Measurements from ENCODE around the gene HTR7. TPM values are rescaled to one million over a fixed set of nuclear protein-coding genes. Genes with fewer than 3 reads are reported as not detected.

The HTR7 gene
- total RNA-seq, 1 experiment from 2014 or later = not detected

DNA sequence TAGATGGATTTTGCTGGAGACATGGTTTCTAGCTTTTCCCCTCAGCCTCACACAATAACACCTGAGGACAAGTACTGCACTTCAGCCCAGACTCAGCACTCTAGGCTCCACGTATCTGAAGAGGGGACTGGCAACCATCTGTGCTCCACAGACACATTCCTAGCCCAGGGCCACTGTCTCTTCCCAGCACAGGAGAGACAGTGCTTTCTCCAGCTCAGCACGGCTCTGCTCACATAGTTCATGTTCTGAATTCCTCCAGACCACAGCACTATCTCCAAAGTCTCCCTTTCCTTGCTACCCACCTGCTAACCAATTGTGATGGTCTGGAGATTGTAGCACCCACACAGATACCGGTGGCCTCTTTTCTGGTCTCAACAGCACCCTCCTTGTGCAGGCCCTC, 114.5 kb downstream of the HTR7 start:
- Mint-ChIP-seq H3K4me1 (ENCODE audit: low read depth, unreplicated experiment) (no peaks in the 10 kb centered on the region), H3K27ac (ENCODE audit: unreplicated experiment) (no peak overlapping the region), H3K9me3 (ENCODE audit: unreplicated experiment) (no peaks in the 10 kb centered on the region), H3K36me3 (ENCODE audit: insufficient read depth, unreplicated experiment) (no peaks in the 10 kb centered on the region), H3K4me3 (ENCODE audit: unreplicated experiment) (no peak overlapping the region), H3K27me3 (ENCODE audit: insufficient read depth, unreplicated experiment) (peaks cover 9% of the 10 kb centered on the region)
- intact Hi-C loops (cut with micrococcal nuclease; ENCODE audit: unreplicated experiment) = no loop called here
- Histone ChIP-seq H3K9me3 (no peaks in the 10 kb centered on the region), H3K27me3 (replicated peaks; ENCODE audit: control insufficient read depth, insufficient read depth, low read length) (no peaks in the 10 kb centered on the region), H3K4me3 (ENCODE audit: low read depth, low read length) (no peak overlapping the region), H3K4me1 (no peaks in the 10 kb centered on the region), H3K36me3 (ENCODE audit: control insufficient read depth, insufficient read depth, low read length) (no peaks in the 10 kb centered on the region)
- CTCF ChIA-PET = no interaction called here
- no peak for DNase-seq
- no TSS peak for BruUV-seq (replicated peaks)
- TF ChIP-seq, protein P1, sequence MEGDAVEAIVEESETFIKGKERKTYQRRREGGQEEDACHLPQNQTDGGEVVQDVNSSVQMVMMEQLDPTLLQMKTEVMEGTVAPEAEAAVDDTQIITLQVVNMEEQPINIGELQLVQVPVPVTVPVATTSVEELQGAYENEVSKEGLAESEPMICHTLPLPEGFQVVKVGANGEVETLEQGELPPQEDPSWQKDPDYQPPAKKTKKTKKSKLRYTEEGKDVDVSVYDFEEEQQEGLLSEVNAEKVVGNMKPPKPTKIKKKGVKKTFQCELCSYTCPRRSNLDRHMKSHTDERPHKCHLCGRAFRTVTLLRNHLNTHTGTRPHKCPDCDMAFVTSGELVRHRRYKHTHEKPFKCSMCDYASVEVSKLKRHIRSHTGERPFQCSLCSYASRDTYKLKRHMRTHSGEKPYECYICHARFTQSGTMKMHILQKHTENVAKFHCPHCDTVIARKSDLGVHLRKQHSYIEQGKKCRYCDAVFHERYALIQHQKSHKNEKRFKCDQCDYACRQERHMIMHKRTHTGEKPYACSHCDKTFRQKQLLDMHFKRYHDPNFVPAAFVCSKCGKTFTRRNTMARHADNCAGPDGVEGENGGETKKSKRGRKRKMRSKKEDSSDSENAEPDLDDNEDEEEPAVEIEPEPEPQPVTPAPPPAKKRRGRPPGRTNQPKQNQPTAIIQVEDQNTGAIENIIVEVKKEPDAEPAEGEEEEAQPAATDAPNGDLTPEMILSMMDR (IDR thresholded peaks at IDR 0.05; ENCODE audit: insufficient read depth in 1 of 2, low read depth in 1 of 2, low read length in 1 of 2, severe bottlenecking in 1 of 2, unreplicated experiment in 1 of 2) = no peak
- POLR2A ChIA-PET = no interaction called here

DNA sequence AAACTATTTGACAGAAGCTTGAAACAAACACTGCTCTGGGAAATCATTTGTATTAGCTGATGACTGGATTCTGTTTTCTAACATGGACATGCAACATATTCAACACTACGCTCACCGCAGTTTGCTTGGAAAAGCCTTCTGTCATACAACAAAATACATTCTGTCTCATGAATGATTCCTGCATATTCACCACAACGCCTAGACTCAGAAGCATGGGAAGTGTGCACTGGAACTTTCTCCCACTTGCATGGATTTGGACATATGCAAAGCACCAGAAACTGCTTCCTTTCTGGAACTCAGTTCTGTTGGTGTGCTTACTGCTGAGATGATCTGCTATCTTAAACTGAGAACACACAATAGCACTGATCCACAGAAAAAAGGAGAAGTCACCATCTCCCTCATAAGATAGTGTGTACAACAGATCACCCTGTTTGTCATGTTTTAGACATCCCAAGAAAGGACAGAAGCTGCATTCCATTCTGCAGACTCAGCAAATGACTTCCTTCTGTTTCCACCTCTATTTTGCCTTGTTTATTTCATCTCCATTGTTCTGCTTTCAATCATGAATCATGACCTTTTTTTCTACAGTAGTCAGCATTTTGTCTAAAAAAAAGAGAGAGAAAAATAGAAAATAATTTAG, 115.8 kb downstream of the HTR7 start:
- H3K27ac Mint-ChIP-seq (ENCODE audit: unreplicated experiment) = no peak overlapping the region
- DNase-seq = no peak
- Histone ChIP-seq H3K36me3 (ENCODE audit: control insufficient read depth, insufficient read depth, low read length) (no peaks in the 10 kb centered on the region), H3K4me3 (ENCODE audit: low read depth, low read length) (no peak overlapping the region), H3K9me3 (no peaks in the 10 kb centered on the region), H3K27me3 (replicated peaks; ENCODE audit: control insufficient read depth, insufficient read depth, low read length) (no peaks in the 10 kb centered on the region), H3K4me1 (no peaks in the 10 kb centered on the region)
- BruUV-seq (replicated peaks) = no TSS peak
- H3K4me3 Mint-ChIP-seq (ENCODE audit: unreplicated experiment) = no peak overlapping the region
- ChIA-PET CTCF (no interaction called here), POLR2A (interaction anchor here (0.6 kb wide), 1 partner anchor 1638 kb away, joined by 3 read pairs; no protein-coding TSS in a partner anchor)
- intact Hi-C loops (cut with micrococcal nuclease; ENCODE audit: unreplicated experiment) = no loop called here
- peaks cover 5% of the 10 kb centered on the region for H3K27me3 Mint-ChIP-seq (ENCODE audit: insufficient read depth, unreplicated experiment)
- H3K4me1 Mint-ChIP-seq (ENCODE audit: low read depth, unreplicated experiment) = no peaks in the 10 kb centered on the region
- H3K9me3 Mint-ChIP-seq (ENCODE audit: unreplicated experiment) = no peaks in the 10 kb centered on the region
- TF ChIP-seq, protein P1 (IDR thresholded peaks at IDR 0.05; ENCODE audit: insufficient read depth in 1 of 2, low read depth in 1 of 2, low read length in 1 of 2, severe bottlenecking in 1 of 2, unreplicated experiment in 1 of 2) = no peak
- no peaks in the 10 kb centered on the region for H3K36me3 Mint-ChIP-seq (ENCODE audit: insufficient read depth, unreplicated experiment)

DNA sequence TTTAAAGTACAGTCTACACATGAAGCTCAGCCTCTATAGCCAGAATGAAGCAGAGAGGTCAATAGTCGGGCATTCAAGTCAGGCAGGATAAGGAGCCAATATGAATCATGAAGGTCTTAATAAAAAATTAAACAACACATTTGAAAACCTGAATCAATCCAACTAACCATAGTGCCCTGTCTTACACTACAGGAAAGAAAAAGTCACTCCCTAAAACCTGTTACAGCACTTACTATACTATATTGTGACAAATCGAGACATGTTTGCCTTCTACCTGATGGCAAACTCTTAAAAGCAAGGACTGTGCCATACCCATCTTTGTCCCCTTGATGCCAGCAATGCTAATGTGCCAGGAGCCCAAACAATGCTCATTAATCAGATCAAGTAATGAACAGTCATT, 117.6 kb downstream of the HTR7 start:
- DNase-seq = no peak
- TF ChIP-seq, protein P1 (IDR thresholded peaks at IDR 0.05; ENCODE audit: insufficient read depth in 1 of 2, low read depth in 1 of 2, low read length in 1 of 2, severe bottlenecking in 1 of 2, unreplicated experiment in 1 of 2) = no peak
- CTCF ChIA-PET = no interaction called here

More for the DNA sequence above, 117.6 kb downstream of the HTR7 start:
- H3K4me1 ChIP-seq = no peaks in the 10 kb centered on the region
- POLR2A ChIA-PET = no interaction called here
- no peaks in the 10 kb centered on the region for H3K36me3 ChIP-seq (ENCODE audit: control insufficient read depth, insufficient read depth, low read length)
- no peaks in the 10 kb centered on the region for H3K9me3 Mint-ChIP-seq (ENCODE audit: unreplicated experiment)
- no TSS peak for BruUV-seq (replicated peaks)
- H3K4me1 Mint-ChIP-seq (ENCODE audit: low read depth, unreplicated experiment) = no peaks in the 10 kb centered on the region
- no peak overlapping the region for H3K27ac Mint-ChIP-seq (ENCODE audit: unreplicated experiment)
- intact Hi-C loops (cut with micrococcal nuclease; ENCODE audit: unreplicated experiment) = no loop called here
- no peaks in the 10 kb centered on the region for H3K9me3 ChIP-seq
- no peak overlapping the region for H3K4me3 Mint-ChIP-seq (ENCODE audit: unreplicated experiment)
- no peaks in the 10 kb centered on the region for H3K27me3 ChIP-seq (replicated peaks; ENCODE audit: control insufficient read depth, insufficient read depth, low read length)
- H3K27me3 Mint-ChIP-seq (ENCODE audit: insufficient read depth, unreplicated experiment) = peaks cover 2% of the 10 kb centered on the region
- H3K4me3 ChIP-seq (ENCODE audit: low read depth, low read length) = no peak overlapping the region
- no peaks in the 10 kb centered on the region for H3K36me3 Mint-ChIP-seq (ENCODE audit: insufficient read depth, unreplicated experiment)

All from Caco-2 (cell line).